ENCODE measurements around the gene NHS.

NHS gene

GRCh38 chrX:17633546-17633945 is 258.5 kb downstream of the NHS start:
- DNase-seq: no peak

DNA sequence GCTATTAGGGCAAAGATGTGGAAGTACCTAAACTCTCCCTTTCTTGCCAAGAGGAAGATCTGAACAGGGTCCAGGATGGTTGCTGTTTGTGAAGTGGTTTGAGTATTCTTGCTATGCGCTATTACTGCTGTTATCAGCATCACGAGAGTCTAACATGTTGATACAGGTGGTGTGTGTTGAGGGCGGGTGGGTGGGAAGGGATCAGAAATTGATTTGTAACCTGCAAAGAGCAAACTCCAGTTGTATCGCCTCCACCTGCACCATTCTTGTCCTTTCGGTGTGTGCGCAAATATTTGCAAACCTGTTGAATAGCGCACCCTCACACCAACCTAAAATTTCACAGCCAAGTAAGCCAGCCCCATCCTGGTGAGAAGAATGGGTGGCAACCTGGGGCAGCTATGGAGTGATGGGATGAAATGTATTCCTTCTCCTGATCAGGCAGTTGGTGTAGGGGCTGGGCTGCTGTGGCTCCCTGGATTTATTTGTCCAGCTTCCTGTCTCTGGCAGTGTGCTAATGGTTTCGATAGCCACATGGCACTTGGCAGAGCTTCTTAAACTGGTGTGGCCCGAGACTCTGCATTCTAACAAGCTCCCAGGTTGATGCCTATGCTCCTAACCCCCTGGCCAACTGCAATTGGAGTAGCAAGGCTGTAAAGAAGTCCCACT is 259.7 kb downstream of the NHS start:
- no peak for DNase-seq

DNA sequence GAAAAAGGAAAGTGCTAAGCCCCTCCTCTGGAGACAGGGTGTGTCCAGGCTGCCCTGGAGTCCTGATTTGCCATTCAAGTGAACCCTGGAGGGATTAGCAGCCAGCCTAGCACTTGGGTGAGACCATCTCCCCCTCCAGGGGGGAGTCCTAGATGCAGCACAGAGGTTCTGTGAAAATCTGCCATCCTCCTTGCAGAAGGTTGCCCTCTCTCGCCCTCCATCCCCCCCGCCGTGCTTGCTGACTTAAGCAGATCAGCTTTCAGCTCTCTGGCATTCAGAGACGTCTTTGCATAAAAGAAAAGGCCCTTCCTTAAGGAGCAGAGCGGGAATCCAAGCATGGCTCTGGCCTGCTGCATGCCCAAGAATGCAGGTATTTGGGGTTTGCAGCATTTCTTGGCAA is 260.2 kb downstream of the NHS start:
- peak; percentile 23 for DNase-seq

DNA sequence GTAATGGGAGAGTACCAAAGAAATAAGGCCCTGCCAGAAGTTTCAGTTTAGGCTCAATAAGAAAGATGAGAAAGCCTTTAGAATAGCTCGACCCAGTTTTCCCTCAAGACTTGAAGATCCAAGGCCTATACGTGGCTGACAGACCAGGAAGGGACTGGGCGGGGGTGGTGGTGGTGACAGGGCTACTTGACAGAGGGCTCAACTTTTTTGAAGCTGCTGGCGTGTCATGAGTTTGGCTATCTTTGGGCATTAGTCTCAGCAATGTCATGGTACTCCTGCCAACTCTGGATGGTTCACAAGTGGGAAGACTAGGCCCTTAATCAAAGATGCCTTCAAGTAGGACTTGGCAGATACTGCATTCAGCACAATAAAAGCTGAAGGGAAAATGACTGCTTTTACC is 262.2 kb downstream of the NHS start:
- DNase-seq: no peak

- no peak for DNase-seq
Observed at GRCh38 chrX:17638731-17639130, 263.7 kb downstream of the NHS start.

- no peak for DNase-seq
Observed at GRCh38 chrX:17642891-17643290, 267.9 kb downstream of the NHS start.

- DNase-seq: no peak
Observed at GRCh38 chrX:17643528-17643927, 268.5 kb downstream of the NHS start.

DNA sequence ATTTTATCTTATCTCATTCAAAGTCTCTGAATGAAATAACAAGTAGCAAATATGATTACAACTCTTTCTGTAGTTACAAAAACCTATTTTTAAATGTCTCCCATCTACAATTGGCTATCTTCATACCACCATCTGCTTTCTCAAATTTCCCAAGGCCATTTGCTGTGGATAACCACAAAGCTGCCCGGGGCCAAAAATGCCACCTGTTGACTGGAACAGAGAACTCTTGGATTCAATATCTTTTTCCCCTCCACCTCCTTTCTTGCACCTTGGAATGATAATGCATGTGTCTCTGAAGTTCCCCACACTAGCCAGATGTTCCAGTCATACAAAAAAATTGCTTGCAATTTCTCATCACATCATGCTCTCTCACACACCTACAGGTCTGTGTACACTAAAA is 269.0 kb downstream of the NHS start:
- no peak for DNase-seq

DNA sequence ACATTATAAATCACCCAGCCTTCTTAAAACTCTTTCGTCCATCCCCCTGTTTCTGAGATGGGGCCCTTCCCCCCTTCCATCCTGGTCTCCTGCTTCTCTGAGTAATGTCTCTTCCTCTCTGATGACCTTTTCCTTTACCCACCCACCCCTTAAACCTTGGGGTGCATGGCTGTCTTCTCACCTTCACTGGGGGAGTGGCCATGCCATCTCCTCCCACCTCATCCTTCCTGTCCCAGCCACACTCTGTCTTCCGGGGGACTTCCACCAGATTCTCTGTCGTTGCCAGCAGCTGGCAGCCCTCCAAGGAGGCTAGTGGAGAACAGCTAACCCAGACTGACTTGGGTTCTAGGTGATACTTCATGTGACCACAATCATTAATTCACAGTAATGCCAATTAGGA is 279.1 kb downstream of the NHS start:
- no peak for DNase-seq

DNA sequence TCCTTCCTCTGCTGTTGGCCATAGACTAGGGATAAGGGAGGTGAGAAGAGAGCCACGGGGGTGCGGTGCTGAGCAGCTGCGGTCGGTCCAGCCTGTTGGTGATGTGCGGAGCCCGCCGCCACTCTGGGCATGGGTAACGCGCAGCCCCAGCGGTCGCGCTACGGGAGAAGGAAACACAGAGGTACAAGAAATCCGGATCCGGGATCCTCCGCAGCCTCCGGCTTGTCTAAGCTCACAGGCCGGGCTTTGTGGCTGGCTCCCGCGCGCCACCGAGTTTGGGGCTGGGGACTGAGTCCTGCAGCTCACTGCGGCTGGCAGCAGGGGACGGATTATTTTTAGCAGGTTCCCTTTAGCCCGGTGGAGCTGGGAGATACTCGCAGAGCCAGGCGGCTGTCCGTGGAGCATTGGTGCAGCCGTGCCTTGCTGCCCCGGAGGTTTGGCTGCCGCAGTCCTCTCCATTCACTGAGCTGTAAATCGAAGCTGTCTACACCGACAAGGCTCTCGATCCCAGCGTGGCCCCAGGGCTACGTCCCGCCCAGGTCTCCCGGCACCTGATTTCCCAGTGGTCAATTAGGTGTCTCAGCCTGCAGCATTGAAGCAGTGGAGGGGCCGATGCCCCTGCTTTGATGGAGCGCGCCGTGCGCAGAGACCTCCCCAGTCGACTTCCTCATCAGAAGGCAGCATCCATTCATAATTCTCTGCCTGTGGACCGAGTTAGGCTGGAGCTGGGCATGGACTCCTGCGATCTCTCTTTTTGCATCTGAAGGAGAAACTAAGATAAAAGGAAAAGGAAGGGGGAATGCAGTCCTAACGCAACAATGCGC is 280.4 kb downstream of the NHS start:
- DNase-seq: no peak

- DNase-seq: no peak
Observed at GRCh38 chrX:17656035-17656418, 281.0 kb downstream of the NHS start.

GRCh38 chrX:17656556-17656955 is 281.6 kb downstream of the NHS start:
- no peak for DNase-seq

DNA sequence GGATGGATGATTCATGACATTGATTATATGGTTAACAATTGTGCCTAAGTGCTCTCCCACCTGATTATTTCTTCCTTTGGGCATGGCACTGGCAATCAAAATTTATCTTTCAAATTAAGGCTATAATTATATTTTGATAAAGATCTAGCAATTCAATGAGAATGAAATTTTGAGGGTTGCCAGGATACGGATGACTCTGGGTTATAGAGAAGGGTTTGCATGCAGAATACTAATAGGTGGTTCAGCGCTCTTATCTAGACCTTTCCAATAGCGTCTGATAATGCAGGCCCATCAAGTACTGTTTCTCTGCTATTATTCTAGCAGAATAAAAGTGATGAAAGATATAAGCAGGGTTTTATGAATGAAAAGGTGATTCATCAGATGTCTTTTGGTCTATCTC is 287.4 kb downstream of the NHS start:
- DNase-seq: no peak

GRCh38 chrX:17668929-17669328 is 293.9 kb downstream of the NHS start:
- no peak for DNase-seq

DNA sequence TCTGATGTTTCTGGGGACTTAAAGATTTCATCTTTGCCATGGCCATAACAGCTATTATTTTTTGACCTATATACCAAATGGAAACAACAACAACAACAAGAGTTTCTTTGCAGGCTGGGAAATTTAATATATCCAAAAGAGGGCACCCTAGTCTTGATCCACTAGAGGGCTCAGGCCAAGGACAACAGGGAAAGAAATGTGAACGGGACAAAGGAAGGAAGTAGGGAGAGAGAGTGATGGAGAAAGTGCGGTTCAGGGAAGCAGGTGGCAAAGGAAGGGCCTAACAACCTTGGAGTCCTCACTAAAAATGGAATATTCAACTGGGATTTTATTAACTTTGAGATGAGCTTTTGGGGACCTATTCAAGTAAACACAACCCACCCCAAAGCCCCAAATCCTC is 294.5 kb downstream of the NHS start:
- no peak for DNase-seq

- DNase-seq: no peak
Observed at GRCh38 chrX:17669891-17670290, 294.9 kb downstream of the NHS start.

GRCh38 chrX:17670874-17671273 is 295.9 kb downstream of the NHS start:
- no peak for DNase-seq

- DNase-seq: peak; percentile 14
Observed at GRCh38 chrX:17674601-17675000, 299.6 kb downstream of the NHS start.

- no peak for DNase-seq
Observed at GRCh38 chrX:17679261-17679660, 304.3 kb downstream of the NHS start.

GRCh38 chrX:17679820-17680219 is 304.8 kb downstream of the NHS start:
- DNase-seq: no peak

GRCh38 chrX:17680732-17681413 is 305.9 kb downstream of the NHS start:
- DNase-seq: no peak

- DNase-seq: no peak
Observed at GRCh38 chrX:17682259-17682658, 307.3 kb downstream of the NHS start.

- DNase-seq: no peak
Observed at GRCh38 chrX:17685026-17685425, 310.0 kb downstream of the NHS start.

- DNase-seq: no peak
Observed at GRCh38 chrX:17687648-17688047, 312.6 kb downstream of the NHS start.
